Activated effector memory CD4-positive, alpha-beta T cell treated with anti-CD3 and anti-CD28 coated beads, Interleukin-2, amount 50 U/mL, for 16 hours (primary cell): Measurements from ENCODE around the gene ZNF385B.

Experiments used
- DNase-seq: peaks from one replicate; pipeline ENCODE4 v3.0.0-alpha.2; 2020

Gene ZNF385B

DNA sequence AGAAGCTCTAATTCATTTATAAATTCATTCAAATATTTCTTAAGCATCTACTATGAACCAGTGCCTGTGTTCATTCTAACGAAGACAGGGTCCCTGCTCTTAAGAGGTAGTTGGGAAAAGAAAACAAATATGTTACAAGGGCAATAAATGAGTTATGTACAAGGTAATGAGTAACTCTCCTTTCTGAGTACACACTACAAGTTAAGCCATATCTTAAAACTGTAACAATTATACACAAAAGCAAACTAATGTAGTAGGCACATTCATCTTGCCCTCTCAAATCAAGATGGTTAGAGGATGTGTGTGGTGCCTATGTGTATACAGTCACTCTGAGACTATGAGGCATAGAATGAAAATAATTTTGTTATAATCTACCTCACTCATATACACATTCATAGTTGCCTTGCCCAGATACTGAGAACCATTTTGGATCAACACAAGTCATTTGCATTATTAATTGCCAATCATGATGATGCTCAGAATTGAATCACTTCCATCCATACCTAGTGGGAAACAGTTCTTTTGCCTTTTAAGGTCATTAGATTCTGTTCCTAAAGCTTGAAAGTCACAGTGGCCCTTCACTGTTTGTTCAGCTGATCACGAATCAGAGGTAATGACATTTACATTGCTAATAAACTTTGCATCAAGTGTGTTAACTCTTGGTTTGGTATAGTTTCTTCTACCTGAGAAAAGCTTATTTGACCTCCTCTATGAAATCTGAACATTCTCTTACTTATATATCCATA is 283.1 kb downstream of the ZNF385B start:
- no peak for DNase-seq

DNA sequence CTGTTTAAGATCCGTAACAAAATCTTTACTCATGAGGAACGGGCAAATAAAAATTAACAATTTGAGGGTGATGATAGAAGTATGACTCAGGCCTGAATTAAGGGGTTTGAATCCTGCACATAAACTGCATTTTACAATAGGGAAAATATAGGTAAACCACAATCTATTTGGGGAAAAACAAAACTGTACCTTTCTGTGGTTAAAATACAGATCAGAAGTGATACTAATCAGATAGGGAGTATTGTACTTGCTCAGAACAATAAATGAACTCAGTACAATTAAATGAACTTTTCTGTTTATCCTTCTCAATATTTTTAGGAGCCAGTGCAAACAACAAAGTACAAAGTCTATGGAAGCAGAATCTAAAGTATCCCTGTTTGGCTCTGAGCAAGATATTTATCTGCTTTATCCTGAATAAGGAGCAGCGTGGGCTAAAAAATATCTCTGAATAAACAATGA is 287.3 kb downstream of the ZNF385B start:
- DNase-seq, result no peak

DNA sequence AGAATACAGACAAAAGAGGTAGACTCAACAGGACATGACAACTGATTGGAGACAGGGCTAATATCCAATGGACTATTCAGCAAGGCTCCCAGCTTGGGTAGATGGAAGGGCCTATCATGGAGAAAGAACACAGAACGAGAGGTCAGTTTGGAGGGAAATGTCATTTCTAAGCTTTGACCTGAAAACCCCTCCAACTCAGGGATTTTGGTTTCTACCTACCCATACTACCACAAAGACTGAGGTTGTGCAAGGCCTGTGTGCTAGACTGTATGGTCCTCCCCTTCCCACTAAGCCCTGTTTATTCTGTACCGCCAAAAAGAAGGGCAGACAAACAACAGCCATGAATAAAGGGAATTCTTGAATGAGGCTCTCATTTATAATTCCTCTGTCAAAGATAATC is 288.9 kb downstream of the ZNF385B start:
- DNase-seq, result no peak

DNA sequence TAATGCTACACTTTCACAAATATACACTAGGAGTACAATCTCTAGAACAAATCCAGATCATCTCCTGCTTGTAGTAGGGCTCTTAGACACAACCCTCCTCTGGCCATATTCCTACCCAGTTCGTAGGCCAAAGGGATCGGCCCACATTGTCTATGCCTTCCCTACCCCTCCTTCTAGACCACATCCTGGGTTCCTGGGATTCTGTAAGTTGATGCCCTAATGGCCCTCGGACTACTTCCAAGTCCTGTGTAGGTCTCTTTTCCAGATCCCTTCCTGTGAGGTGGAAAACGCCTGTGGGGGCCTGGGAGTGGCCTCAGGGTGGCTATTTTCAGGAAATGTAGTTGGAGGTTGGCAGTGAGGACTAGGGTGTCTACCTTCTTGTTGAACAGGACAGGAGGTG is 289.7 kb downstream of the ZNF385B start:
- no peak for DNase-seq

DNA sequence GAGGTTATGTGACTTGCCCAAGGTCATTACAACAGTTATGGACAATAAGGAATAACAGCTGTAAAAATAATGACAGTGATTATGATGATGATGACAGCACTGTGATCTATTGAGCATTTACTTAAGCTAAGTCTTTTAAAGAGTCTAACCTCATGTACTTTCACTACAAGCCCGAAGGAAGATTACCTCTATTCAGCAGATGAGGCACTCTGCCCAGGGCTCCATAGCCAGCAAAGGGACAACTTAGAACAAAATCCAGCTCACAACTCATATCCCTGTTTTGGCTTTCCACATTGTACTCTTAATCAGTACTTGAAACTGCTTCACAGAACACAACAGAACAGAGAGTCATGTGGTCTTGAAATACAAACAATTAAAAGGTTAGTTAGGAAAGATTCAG is 290.2 kb downstream of the ZNF385B start:
- DNase-seq, result no peak

DNA sequence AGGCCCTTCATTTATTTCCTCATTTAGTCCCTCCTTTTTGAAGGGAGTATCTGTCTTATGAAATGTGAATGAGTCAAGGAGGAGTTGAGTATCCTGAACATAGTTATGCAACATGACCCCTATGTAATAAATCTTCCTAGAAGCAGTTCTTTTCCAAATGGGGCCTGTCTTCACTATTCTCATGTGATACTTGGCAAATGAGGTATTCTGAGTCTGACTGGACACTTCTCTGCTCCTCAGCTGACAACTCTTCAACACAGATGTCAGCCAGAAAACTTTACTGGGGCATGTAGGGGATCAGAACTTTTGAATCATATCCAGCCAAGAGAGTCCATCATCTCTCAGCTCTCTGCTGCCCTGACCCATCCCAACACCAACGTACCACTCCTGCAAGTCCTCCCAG is 291.6 kb downstream of the ZNF385B start:
- no peak for DNase-seq

DNA sequence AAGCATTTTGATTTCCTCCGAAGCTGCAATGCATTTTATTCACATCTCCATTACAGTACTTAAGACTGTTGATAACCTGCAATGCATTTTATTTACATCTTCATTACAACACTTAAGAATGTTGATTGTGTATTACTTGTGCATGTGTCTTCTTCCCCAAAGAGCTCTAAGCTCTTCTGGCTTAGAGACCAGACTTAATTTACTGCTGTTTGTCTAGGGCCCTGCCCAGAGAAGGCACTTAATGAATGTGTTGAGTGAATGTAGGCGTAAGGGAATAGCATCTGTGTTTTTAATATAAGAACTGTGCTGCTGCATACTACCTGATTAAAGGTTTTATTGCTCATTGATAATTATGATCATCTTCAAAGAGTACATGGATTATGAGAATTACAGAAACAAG is 295.6 kb downstream of the ZNF385B start:
- no peak for DNase-seq

DNA sequence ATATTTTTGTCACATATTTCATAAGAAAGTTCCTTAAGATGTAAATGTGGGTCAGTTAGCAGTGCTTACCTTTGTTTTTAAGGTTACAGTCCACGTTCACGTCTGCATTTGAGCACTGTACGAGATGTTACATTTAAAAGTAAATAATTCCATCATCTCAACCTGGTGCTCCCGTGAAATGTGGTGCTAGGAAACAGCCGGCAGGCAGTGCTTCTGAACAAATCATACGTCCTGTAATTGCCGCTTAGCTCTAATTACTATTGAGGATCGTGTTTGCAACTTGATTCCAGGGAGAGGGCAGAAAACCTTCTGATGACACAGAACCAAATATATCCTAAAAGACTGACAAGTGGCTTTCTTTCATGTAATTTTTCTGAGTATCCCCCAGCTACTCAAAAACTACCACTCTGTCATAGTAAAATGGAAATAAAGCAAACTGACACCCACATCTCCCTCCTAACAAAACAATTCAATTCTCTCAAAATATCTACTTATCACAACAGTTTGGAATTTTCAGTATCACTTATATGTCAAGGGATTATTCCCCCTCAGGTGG is 299.0 kb downstream of the ZNF385B start:
- no peak for DNase-seq

DNA sequence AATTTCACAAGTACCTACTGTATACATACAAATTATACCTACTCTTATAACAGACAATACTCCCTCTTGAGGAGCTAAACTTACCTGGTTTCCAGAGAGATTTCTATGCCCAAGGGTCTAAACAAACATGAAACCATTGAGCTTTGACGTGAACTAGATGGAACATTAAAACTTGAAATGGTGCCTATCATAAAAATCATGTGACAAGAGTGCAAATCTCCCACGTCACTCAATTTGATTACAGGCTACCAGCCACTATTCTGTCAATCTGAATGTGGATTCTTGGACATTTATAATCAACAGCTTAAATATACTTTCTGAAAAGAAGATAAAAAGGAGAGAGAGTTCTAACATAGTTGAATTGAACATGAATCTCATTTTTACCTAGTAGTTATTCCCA is 299.7 kb downstream of the ZNF385B start:
- no peak for DNase-seq

DNA sequence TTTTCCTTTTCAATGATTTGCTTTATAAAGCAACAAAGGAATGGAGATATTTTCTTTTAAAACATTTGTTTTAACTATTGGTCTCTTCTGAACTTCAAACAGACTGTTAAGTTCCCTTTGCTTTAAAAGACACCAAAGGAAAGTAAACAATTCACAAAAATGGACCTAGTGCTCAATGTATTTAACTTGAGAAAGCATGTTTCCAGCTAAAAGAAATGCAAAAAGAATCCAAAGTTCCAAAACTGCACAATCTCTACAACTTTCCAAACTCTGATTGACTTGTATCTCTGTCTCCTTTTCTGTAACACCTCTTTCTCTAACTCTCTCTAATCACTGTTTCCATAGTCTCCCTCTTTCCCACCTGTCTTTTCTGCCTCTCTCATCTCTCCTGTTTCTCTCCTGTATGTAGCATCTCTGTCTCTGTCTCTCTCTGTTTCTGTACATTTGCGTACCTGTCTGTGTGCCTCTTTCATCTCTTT is 301.1 kb downstream of the ZNF385B start:
- DNase-seq, result no peak

DNA sequence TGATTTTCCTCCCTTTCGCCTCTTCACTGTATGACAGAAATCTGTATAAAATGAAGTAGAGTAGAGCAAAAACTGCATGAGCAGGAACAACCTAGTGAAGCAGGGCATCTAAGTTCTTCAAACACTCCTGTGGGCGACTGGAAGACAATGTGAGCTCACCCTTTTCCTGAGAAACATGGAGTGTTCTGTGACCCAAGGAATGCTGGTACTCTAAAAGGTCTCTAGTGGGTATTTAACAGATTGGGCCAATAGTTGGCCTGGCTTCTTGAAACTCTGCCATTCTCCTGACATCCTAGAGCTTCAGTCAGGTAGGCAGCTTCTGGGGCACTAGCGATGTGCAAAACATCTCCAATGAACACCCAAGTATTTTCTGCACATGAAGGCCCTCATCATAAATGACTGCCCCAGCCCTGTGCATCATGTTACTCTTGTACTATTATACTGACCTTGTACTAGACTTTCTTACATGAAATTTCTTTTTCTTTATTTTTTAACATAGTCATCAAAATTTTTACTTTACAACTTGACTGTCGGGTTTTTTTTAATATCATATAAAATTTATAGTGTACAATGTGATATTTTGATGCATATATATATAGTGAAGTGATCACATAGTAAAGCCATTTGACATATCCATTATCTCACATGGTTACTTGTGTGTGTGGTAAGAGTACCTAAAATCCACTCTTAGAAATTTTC is 302.2 kb downstream of the ZNF385B start:
- DNase-seq, result no peak

DNA sequence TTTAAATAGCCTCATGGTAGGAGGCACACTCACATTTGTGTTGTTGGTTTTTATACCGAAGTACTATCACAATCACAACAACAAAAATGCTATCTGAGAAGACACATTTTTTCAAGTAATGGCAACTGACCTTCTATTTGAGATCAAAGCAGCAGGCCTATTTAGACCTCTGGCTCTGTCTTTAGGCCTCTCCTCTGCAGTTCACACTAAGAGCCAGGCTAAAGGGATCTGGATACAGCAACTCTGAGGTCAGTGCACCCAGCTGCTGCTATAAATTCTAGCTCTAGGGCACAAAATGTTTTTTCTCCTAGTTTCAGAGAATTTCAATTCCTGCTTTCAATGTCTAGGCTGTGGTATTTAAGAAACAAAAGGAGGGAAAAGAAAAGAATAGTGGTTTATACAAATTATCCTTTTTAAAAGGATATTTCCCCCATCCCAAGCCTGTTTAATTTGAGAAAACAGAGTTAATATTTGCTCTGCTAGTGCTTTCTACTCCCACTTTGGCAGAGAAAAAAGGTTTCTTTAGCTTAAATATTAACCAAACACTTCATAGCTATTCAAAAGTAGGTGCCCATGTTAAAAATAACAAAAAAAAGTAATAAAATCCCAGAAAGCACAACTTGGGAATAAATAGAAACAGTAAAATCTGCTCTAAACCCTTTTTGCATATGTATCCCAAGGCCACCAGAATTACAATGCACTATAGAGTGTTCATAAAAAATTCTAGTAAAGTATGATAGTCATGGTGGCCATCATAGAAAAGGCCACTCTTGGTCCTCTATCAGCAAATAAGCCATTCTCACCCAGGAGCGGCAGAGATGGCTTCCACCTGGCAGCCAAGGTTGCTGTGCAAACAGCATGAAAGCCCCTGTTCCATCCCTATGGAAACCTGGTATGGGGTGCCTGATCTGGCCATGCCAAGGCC is 303.1 kb downstream of the ZNF385B start:
- DNase-seq, result no peak

DNA sequence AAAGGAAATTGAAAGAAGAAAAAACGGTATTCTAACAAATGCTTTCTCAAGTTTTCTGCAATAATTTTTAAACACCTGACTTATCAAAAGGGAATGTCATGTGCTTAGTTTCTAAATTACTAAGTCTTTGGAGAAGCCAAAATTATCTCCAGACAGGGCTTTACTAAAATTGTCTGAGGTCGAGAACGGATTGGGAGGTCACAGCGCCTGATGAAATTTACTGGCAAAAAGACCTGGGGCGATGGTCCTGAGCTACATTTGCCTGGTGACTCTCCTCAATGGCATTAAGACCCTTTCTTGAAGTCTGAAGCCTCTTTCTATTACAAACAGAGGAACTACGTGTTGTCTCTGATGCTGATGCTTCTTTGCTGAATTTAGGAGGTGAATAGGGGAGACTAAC is 305.0 kb downstream of the ZNF385B start:
- no peak for DNase-seq

DNA sequence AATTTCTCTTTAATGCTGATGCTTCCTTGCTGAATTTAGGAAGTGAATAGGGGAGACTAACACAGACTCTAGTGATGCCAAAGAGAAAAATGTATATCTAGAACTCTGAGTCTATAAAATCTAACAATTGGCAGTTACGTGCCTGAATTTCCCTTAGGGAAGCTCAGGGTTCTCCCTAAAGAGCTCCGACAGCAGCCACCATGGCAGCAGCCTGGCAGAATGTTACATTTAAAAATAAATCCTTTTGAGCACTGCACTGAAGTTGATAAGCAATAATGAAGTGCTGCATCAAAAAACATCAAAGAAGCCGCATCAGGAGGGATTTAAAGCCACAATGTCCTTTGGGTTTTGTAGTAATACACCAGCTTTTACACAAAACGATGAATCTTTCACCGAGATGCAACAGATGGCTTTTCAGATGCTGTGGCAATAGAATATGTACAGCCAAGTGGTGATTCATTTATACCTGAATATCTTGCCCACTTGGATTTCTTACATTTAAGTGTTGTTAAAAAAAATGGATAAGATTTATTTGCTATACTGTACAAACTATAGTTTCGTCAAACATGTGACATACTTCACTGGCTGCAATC is 305.6 kb downstream of the ZNF385B start:
- DNase-seq, result no peak

DNA sequence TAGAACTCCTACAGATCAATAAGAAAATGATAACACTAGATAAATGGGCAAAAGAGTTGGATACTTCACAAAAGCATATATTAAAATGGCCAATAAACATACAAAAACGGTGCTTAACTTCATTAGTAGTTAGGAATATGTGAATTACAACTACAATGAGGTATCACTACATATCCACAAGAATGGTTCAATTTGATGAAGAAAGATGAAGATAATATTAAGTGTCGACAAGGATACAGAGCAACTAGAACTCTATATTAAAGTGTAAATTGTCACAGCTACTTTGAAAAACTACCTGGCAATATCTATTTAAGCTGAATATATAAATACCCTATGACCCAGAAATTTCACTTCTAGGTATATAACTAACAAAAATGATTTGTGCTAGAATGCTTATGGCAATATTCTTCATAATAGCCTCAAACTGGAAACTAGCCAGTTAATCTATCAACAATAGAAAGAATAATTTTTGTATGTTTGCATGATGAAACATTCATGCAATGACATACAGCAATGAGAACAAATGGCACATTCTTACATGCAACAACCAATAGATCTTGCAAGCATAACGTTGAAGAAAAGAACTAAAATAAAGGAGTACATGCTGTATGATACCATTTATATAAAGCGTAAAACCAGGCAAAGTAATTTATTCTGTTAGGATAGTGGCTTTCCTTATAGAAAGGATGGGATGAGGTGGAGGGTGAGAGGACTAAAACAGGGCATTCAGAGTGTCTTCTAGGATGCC is 306.6 kb downstream of the ZNF385B start:
- no peak for DNase-seq

DNA sequence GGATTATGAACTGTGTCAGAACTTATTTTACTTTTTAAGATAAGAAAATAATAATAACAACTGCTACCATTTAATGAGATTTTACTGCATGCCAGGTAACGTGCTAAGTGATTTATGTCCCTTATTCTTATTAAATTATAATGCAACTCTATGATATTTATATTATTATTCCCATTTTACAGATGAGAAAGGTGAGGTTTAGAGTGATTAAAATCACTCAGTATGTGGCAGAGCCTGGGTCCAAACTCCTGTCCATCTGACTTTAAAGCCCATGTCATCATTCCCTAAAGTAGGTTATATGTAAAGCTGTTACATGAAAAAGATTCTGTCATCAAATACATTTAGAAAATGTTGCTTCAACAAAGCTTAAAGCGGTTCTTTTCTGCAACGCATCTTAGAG is 308.0 kb downstream of the ZNF385B start:
- DNase-seq, result no peak

DNA sequence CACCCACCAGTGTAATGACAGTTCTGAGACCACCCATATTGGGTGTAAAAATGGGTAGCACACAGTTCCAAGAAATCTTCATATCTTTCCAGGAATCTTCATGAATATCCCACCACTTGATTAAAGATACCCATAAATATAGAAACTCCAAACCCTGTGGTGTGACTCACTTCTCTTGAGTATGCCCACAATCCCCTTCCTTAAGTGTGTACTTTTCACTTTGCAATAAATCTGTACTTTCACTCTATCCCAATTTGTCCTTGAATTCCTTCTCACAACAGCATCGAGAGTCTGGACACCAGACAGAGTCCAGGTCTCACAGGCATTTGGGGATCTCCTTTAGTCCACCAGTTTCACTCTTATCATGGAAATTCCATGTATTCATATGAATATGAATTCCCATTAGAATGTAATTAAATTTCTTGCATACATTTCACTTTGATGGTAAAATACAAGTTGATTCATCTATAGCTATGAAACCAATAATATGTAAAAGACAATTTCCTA is 309.8 kb downstream of the ZNF385B start:
- DNase-seq, result no peak

DNA sequence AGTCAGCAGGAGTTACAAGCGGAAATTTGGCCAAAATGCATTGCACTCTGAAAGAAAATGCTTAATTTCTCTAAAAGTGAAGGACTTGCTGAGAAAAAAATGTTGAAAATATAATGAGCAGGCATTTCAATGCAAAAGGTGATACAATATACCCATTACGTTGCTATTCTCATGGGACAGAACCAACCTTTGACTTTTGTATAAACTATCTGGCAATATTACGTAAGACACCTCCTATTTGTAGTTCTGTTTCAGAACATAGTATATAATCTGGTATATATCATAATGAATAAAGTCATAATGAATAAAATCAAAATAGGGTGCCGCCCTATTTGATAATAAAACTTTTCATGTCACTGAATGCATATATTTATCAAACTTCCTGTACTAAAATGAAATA is 310.6 kb downstream of the ZNF385B start:
- no peak for DNase-seq

DNA sequence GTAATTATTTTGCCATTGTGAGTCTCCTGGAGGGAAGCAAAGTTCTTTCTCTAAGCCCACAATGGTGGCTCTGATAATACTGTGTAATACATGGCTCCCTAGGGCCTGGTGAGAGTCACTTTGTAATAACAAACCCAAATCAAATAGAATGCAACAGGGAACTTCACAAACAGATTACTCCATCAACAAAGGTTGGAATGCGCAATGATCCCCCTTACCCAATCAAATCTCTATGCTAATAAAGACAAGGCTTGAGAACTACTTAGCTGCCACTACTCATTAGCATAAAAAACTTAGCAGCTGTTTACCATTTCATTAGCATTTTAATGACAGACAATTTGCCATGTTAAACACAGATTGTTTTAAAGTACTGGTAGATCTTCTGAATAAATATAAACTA is 311.2 kb downstream of the ZNF385B start:
- no peak for DNase-seq

DNA sequence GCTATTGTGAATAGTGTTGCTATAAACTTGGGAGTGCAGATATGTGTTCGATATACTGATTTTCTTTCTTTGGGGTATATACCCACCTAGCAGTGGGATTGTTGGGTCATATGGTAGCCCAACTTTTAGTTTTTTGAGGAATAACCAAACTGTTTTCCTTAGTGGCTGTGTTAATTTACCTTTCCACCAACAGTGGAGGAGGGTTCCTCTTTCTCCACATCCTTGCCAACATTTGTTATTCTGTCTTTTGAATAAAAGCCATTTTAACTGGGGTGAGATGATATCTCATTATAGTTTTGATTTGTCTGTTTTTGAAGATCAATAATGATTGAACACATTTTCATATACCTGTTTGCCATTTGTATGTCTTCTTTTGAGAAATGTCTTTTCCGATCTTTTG is 314.8 kb downstream of the ZNF385B start:
- DNase-seq, result no peak

DNA sequence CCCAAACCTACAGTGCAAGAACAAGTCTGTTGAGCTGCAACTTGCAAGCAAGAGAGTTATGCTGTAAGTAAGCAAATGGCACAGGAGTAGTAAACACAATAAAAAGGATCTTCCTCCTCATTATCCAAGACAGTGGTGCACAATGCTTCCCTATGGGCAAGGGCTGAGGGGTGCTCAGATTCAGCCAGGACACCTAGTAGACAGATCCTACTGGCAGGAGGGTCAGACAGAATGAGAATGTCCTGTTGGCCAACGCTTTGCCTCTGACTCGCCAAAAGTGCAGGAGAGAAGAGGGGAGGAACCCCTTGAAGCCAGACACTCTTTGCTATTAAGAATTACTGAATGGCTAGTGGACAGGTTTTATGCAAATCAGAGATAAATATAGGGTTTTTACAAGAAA is 316.4 kb downstream of the ZNF385B start:
- no peak for DNase-seq
